ENCODE measurements around the gene DIDO1. TPM values are rescaled to one million over a fixed set of nuclear protein-coding genes. Genes with fewer than 3 reads are reported as not detected.

DIDO1 gene
- total and polyA plus RNA-seq, 2 of the 13 experiments (the other 11 are each of a cell fraction or from before 2014, with no cell fraction given): 75.0 to 75.1 TPM

- Histone ChIP-seq H4K20me1 (ENCODE audit: insufficient read depth, low read length) (peaks cover 19% of the 10 kb centered on the region), H3K27me3 (ENCODE audit: control insufficient read depth in 1 of 2, insufficient read depth in 2 of 2, low read length in 2 of 2) (no peaks in the 10 kb centered on the region; a peak in 1 of 5 replicates), H3K4me3 (replicated peaks in 1 of 3; ENCODE audit: insufficient read depth in 1 of 3, low read depth in 2 of 3, low read length in 3 of 3) (no peak overlapping the region), H3K4me2 (ENCODE audit: low read depth, low read length) (no peak overlapping the region), H3K9ac (ENCODE audit: insufficient read depth, low read depth, low read length) (no peak overlapping the region), H3K9me3 (ENCODE audit: low read length) (no peaks in the 10 kb centered on the region), H3K79me2 (ENCODE audit: insufficient read depth, low read length) (peaks cover 56% of the 10 kb centered on the region), H3K27ac (ENCODE audit: extremely low read length, insufficient read depth, low read length) (no peak overlapping the region), H3K4me1 (ENCODE audit: insufficient read depth, low read length) (peaks cover 32% of the 10 kb centered on the region), H3K36me3 (replicated peaks in 1 of 2; ENCODE audit: control insufficient read depth in 1 of 2, insufficient read depth in 2 of 2, low read length in 2 of 2) (peaks cover 33 to 61% of the 10 kb centered on the region in 2 experiments), H2AFZ (ENCODE audit: low read length) (no peak overlapping the region)
- POLR2A ChIA-PET: interaction anchor here (1.1 to 1.5 kb wide), 2 partner anchors 8 to 12 kb away, joined by 3 to 7 read pairs; no protein-coding TSS in a partner anchor
- CTCF ChIA-PET (ENCODE audit: low intra/inter-chr PET ratio, low total read pairs): no interaction called here
- intact Hi-C loops (cut with micrococcal nuclease; ENCODE audit: unreplicated experiment) (no loop called here), in situ Hi-C loops (cut with HindIII; ENCODE audit: extremely low pct_ligation_motif_present, low pct_unique_long_range_greater_than_20kb) (no loop called here)
- TF ChIP-seq ZNF274 (CRISPR knock-in tag; IDR thresholded peaks at IDR 0.05) (no peak), ZNF772 (CRISPR knock-in tag; IDR thresholded peaks at IDR 0.05) (no peak), ZNF879 (CRISPR knock-in tag; IDR thresholded peaks at IDR 0.05) (no peak), ZNF546 (CRISPR knock-in tag; conservative IDR thresholded peaks at IDR 0.05) (no peak), BHLHE40 (IDR thresholded peaks at IDR 0.05; ENCODE audit: low read length) (no peak), ZNF660 (CRISPR knock-in tag; IDR thresholded peaks at IDR 0.05; ENCODE audit: borderline replicate concordance, low read depth) (no peak), CREBL2 (CRISPR knock-in tag; IDR thresholded peaks at IDR 0.05; ENCODE audit: borderline replicate concordance) (no peak), ZNF331 (CRISPR knock-in tag; IDR thresholded peaks at IDR 0.05) (no peak)
- FAIRE-seq (no peak), ATAC-seq (no peak), DNase-seq (ENCODE audit: low spot score) (no peak)
- 96% methylated on average over 1 of the region's 1 CpG for WGBS (ENCODE audit: low lambda C conversion rate)
- no TSS peak for BruUV-seq (replicated peaks)
These were observed 15.5 kb upstream of the DIDO1 start for GRCh38 chr20:62941792-62942191.

GRCh38 chr20:62940875-62941274 lies 14.6 kb upstream of the DIDO1 start:
- H3K4me2 ChIP-seq (ENCODE audit: low read depth, low read length): no peak overlapping the region
- H2AFZ ChIP-seq (ENCODE audit: low read length): no peak overlapping the region
- peaks cover 27 to 54% of the 10 kb centered on the region in 2 experiments for H3K36me3 ChIP-seq (replicated peaks in 1 of 2; ENCODE audit: control insufficient read depth in 1 of 2, insufficient read depth in 2 of 2, low read length in 2 of 2)
- no peaks in the 10 kb centered on the region; a peak in 1 of 5 replicates for H3K27me3 ChIP-seq (ENCODE audit: control insufficient read depth in 1 of 2, insufficient read depth in 2 of 2, low read length in 2 of 2)
- TF ChIP-seq POLR2A (IDR thresholded peaks at IDR 0.05; ENCODE audit: insufficient read depth in 1 of 2, low read depth in 2 of 2, low read length in 2 of 2) (0 out of 4 replicates have a peak, but pooled peaks of 1 of the 2 experiments have one; percentile 6), ZNF777 (CRISPR knock-in tag; IDR thresholded peaks at IDR 0.05) (no peak), HNF1B (CRISPR knock-in tag; IDR thresholded peaks at IDR 0.05) (no peak)
- no peaks in the 10 kb centered on the region for H3K9me3 ChIP-seq (ENCODE audit: low read length)
- in situ Hi-C loops (cut with HindIII; ENCODE audit: extremely low pct_ligation_motif_present, low pct_unique_long_range_greater_than_20kb): no loop called here
- no peak overlapping the region for H3K27ac ChIP-seq (ENCODE audit: extremely low read length, insufficient read depth, low read length)
- no peak overlapping the region for H3K4me3 ChIP-seq (replicated peaks in 1 of 3; ENCODE audit: insufficient read depth in 1 of 3, low read depth in 2 of 3, low read length in 3 of 3)
- H3K4me1 ChIP-seq (ENCODE audit: insufficient read depth, low read length): peaks cover 39% of the 10 kb centered on the region
- 91% methylated on average over 8 of the region's 8 CpGs for WGBS (ENCODE audit: low lambda C conversion rate)
- intact Hi-C loops (cut with micrococcal nuclease; ENCODE audit: unreplicated experiment): no loop called here
- DNase-seq (ENCODE audit: low spot score): no peak
- CTCF ChIA-PET (ENCODE audit: low intra/inter-chr PET ratio, low total read pairs): no interaction called here
- FAIRE-seq: no peak
- H4K20me1 ChIP-seq (ENCODE audit: insufficient read depth, low read length): peaks cover 23% of the 10 kb centered on the region
- peak overlapping the region; percentile 24; the same call in 1 of the 2 replicates for H3K9ac ChIP-seq (ENCODE audit: insufficient read depth, low read depth, low read length)
- no peak for ATAC-seq
- POLR2A ChIA-PET: interaction anchor here (1.1 to 1.5 kb wide), 2 partner anchors 9 to 13 kb away, joined by 3 to 7 read pairs; no protein-coding TSS in a partner anchor
- peaks cover 65% of the 10 kb centered on the region for H3K79me2 ChIP-seq (ENCODE audit: insufficient read depth, low read length)
- TSS peak; percentile 19 for BruUV-seq (replicated peaks)

Measured in HepG2 (cell line).